Iris pigment epithelial cell (primary cell): ENCODE results near the gene CARMIL1.
A peak's percentile ranks its signal among the peaks of the same experiment; 100 is the strongest.
"Not testable (repeated sequence)": the region's sequence is repeated elsewhere in the genome, so short reads cannot be mapped to it uniquely, and the experiment has no call there.

ENCODE experiments used
- DNase-seq: peaks from one replicate; pipeline ENCODE4 v3.0.0-alpha.2; 2011; ENCODE audit warnings: low read depth

The CARMIL1 gene

GRCh38 chr6:25576919-25577318, 297.7 kb downstream of the CARMIL1 start:
- DNase-seq, result no peak

- DNase-seq, result no peak
Measured at GRCh38 chr6:25578538-25578937, 299.4 kb downstream of the CARMIL1 start.

- no peak for DNase-seq
Measured at GRCh38 chr6:25579391-25579883, 300.3 kb downstream of the CARMIL1 start.

GRCh38 chr6:25579902-25580495, 300.8 kb downstream of the CARMIL1 start:
- no peak for DNase-seq

- no peak for DNase-seq
Measured at GRCh38 chr6:25582101-25582500, 302.9 kb downstream of the CARMIL1 start.

GRCh38 chr6:25583099-25583498, 303.9 kb downstream of the CARMIL1 start:
- no peak for DNase-seq

GRCh38 chr6:25583906-25584305, 304.7 kb downstream of the CARMIL1 start:
- DNase-seq, result no peak

GRCh38 chr6:25585225-25585624, 306.1 kb downstream of the CARMIL1 start:
- no peak for DNase-seq

GRCh38 chr6:25586119-25586518, 306.9 kb downstream of the CARMIL1 start:
- DNase-seq, result not testable (repeated sequence)

- DNase-seq, result no peak
Measured at GRCh38 chr6:25586927-25587326, 307.8 kb downstream of the CARMIL1 start.

GRCh38 chr6:25590986-25591385, 311.8 kb downstream of the CARMIL1 start:
- no peak for DNase-seq

- peak; percentile 2 for DNase-seq
Measured at GRCh38 chr6:25596928-25597818, 318.0 kb downstream of the CARMIL1 start.

GRCh38 chr6:25599516-25600085, 320.4 kb downstream of the CARMIL1 start:
- DNase-seq, result no peak

- DNase-seq, result peak; percentile 61
Measured at GRCh38 chr6:25601800-25602673, 322.9 kb downstream of the CARMIL1 start.

- DNase-seq, result no peak
Measured at GRCh38 chr6:25602674-25602982, 323.5 kb downstream of the CARMIL1 start.

GRCh38 chr6:25603251-25603650, 324.1 kb downstream of the CARMIL1 start:
- DNase-seq, result no peak

GRCh38 chr6:25606151-25606550, 327.0 kb downstream of the CARMIL1 start:
- DNase-seq, result no peak

- no peak for DNase-seq
Measured at GRCh38 chr6:25608558-25609174, 329.5 kb downstream of the CARMIL1 start.

- no peak for DNase-seq
Measured at GRCh38 chr6:25612666-25613065, 333.5 kb downstream of the CARMIL1 start.

GRCh38 chr6:25613415-25613814, 334.2 kb downstream of the CARMIL1 start:
- DNase-seq, result no peak

- DNase-seq, result no peak
Measured at GRCh38 chr6:25614052-25614451, 334.9 kb downstream of the CARMIL1 start.

GRCh38 chr6:25615471-25615870, 336.3 kb downstream of the CARMIL1 start:
- no peak for DNase-seq
